Loucy (cell line): Measurements from ENCODE around the gene RBMX2.

Experiments
- EZH2phosphoT487 ChIP-seq: fragments of 200-600 bp; IDR thresholded peaks from 2 replicates; pipeline ENCODE4 v1.6.1; 2018; ENCODE audit warnings: antibody characterized with exemption, mild to moderate bottlenecking, moderate library complexity, borderline replicate concordance
- TF ChIP-seq, protein P1 (sequence below): fragments of 200-600 bp; sonication (generic); conservative IDR thresholded peaks from 2 replicates; pipeline ENCODE4 v1.5.1; 2014; ENCODE audit warnings: mild to moderate bottlenecking, antibody characterized with exemption, low read length

GRCh38 chrX:130401415-130402207, at the start of gene RBMX2:
- TF ChIP-seq, protein P1, sequence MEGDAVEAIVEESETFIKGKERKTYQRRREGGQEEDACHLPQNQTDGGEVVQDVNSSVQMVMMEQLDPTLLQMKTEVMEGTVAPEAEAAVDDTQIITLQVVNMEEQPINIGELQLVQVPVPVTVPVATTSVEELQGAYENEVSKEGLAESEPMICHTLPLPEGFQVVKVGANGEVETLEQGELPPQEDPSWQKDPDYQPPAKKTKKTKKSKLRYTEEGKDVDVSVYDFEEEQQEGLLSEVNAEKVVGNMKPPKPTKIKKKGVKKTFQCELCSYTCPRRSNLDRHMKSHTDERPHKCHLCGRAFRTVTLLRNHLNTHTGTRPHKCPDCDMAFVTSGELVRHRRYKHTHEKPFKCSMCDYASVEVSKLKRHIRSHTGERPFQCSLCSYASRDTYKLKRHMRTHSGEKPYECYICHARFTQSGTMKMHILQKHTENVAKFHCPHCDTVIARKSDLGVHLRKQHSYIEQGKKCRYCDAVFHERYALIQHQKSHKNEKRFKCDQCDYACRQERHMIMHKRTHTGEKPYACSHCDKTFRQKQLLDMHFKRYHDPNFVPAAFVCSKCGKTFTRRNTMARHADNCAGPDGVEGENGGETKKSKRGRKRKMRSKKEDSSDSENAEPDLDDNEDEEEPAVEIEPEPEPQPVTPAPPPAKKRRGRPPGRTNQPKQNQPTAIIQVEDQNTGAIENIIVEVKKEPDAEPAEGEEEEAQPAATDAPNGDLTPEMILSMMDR, result no peak
- TF ChIP-seq EZH2phosphoT487, result no peak
